AG04450 (cell line): ENCODE measurements around the gene VPS41. TPM values are rescaled to one million over a fixed set of nuclear protein-coding genes. Genes with fewer than 3 reads are reported as not detected.

Experiments
- CTCF ChIA-PET: fragments of 300-600, 350-600 bp; formaldehyde crosslinking; extraction: SDS; loops from one replicate; lab custom pipeline; 2022; ENCODE audit warnings: antibody characterized with exemption, inconsistent platforms; lab: Charles Lee
- POLR2A ChIA-PET: fragments of 350-600 bp; formaldehyde crosslinking; extraction: SDS; loops from one replicate; lab custom pipeline; 2021; ENCODE audit warnings: antibody characterized with exemption, inconsistent platforms; lab: Yijun Ruan, JAX
- DNase-seq: peaks from one replicate; pipeline ENCODE4 v3.0.0-alpha.2; 2011; ENCODE audit warnings: low read depth, low spot score
- H3K27ac ChIP-seq: one replicate; pipeline ENCODE4 v1.5.1; 2012; ENCODE audit warnings: low read depth, low read length, control low read depth
- H3K27me3 ChIP-seq: one replicate; pipeline ENCODE4 v1.6.0; 2012; ENCODE audit warnings: low read length; ENCODE audit not compliant: control insufficient read depth, insufficient read depth
- H3K4me3 ChIP-seq: 2 replicates; pipeline ENCODE4 v1.5.1; 2011; ENCODE audit warnings: mild to moderate bottlenecking, low read depth, low read length, control low read depth
- H3K9me3 ChIP-seq: 2 replicates; pipeline ENCODE4 v1.5.1; 2012; ENCODE audit warnings: low read length; ENCODE audit not compliant: control insufficient read depth, insufficient read depth
- polyA plus RNA-seq: library from polyadenylated mRNA; depleted of rRNA; stranded (reverse); fragments of >200 nt; gene quantifications from 2 replicates; pipeline ENCODE4 v1.2.3, GENCODE V29; 2011
- TF ChIP-seq, protein P1 (sequence below): IDR thresholded peaks from 2 replicates; pipeline ENCODE4 v1.5.1; 2011; ENCODE audit warnings: low read depth, low read length, control low read depth, inconsistent platforms

Gene VPS41
- polyA plus RNA-seq, 1 experiment: 67.1 TPM

DNA sequence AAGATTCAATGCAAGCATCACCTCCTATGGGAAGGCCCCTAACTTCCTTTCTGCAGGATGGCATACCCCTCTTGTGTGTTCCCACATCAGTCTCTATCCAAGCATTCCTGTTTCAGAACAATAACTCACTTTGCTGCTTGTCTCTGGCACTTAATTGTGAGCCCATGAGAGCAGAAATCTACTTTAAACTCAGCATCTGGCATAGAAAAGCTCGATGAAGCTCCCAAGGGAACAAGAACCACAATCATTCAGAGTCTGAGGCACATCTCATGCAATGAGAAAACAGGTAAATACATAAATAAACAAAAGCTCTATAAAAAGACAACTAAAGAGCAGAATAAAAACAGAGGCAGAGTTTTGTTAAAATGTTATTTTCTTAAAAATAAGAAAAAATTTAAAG, 66.2 kb downstream of the VPS41 start:
- CTCF ChIA-PET: no interaction called here
- H3K27ac ChIP-seq: no peak overlapping the region
- POLR2A ChIA-PET: no interaction called here
- no peaks in the 10 kb centered on the region for H3K9me3 ChIP-seq
- no peak overlapping the region for H3K4me3 ChIP-seq
- DNase-seq: no peak
- TF ChIP-seq, protein P1, sequence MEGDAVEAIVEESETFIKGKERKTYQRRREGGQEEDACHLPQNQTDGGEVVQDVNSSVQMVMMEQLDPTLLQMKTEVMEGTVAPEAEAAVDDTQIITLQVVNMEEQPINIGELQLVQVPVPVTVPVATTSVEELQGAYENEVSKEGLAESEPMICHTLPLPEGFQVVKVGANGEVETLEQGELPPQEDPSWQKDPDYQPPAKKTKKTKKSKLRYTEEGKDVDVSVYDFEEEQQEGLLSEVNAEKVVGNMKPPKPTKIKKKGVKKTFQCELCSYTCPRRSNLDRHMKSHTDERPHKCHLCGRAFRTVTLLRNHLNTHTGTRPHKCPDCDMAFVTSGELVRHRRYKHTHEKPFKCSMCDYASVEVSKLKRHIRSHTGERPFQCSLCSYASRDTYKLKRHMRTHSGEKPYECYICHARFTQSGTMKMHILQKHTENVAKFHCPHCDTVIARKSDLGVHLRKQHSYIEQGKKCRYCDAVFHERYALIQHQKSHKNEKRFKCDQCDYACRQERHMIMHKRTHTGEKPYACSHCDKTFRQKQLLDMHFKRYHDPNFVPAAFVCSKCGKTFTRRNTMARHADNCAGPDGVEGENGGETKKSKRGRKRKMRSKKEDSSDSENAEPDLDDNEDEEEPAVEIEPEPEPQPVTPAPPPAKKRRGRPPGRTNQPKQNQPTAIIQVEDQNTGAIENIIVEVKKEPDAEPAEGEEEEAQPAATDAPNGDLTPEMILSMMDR: no peak
- H3K27me3 ChIP-seq: no peaks in the 10 kb centered on the region

DNA sequence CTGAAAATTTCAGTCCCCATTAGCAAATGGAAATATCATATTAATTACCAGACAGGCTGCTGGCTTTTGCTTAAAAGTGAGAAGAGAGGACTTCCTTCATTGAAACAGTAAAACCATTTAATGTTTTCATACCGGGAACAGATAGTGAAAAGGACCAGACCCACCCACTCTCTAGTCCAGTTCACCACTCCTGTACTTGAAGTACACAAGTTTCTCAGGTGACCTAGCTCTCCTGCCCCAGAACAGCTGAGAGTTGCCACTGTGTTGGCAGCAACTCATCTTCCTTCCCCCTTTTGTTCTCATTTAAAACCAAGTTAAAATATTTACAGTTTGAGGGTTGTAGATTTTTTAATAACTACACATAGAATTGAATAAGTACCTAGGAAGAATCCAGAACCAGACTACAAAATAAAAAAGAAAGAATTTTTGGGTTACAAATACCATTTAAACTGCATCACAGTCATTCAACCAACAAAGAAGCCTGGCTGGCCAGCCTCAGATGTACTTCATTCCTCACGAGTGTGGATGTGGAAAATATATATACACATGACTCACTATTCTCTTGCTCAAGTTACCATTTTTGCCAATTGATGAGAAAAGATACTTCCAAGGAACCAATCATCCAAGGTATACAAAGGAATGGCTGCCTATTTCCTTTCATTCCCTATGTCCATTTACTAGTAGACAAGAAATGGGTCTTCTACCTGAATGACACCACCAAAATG, 68.1 kb downstream of the VPS41 start:
- ChIA-PET CTCF (no interaction called here), POLR2A (no interaction called here)
- H3K27me3 ChIP-seq: no peaks in the 10 kb centered on the region
- H3K27ac ChIP-seq: peak overlapping the region; percentile 96
- peak; percentile 79 for DNase-seq
- TF ChIP-seq, protein P1: no peak
- H3K4me3 ChIP-seq: no peak overlapping the region; the same call in 1 of the 2 replicates
- H3K9me3 ChIP-seq: no peaks in the 10 kb centered on the region

DNA sequence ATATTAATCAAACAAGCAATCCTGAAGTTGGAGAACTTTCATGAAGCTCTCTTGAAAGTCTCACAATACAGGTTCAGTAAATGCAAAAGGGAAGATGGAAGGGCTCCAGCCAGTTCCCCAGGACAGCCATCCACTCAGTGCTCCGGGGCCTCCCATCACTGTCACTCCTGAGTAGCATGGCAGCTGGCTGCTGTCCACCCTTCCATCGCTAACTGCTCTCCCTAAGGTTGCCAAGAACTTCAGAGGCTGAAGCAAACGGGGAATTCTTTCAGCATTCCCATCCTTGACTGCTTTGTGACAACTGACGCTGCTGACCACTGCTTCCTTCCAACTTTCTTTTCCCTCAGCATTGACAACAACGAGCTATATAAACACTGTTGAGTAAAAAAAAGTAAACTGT, 69.1 kb downstream of the VPS41 start:
- no peak for DNase-seq
- Histone ChIP-seq H3K9me3 (no peaks in the 10 kb centered on the region), H3K27me3 (no peaks in the 10 kb centered on the region), H3K4me3 (no peak overlapping the region), H3K27ac (no peak overlapping the region)
- POLR2A ChIA-PET: no interaction called here
- CTCF ChIA-PET: interaction anchor here (0.6 to 0.8 kb wide), 2 partner anchors 94 to 1658 kb away, joined by 3 read pairs; no protein-coding TSS in a partner anchor
- TF ChIP-seq, protein P1: no peak

DNA sequence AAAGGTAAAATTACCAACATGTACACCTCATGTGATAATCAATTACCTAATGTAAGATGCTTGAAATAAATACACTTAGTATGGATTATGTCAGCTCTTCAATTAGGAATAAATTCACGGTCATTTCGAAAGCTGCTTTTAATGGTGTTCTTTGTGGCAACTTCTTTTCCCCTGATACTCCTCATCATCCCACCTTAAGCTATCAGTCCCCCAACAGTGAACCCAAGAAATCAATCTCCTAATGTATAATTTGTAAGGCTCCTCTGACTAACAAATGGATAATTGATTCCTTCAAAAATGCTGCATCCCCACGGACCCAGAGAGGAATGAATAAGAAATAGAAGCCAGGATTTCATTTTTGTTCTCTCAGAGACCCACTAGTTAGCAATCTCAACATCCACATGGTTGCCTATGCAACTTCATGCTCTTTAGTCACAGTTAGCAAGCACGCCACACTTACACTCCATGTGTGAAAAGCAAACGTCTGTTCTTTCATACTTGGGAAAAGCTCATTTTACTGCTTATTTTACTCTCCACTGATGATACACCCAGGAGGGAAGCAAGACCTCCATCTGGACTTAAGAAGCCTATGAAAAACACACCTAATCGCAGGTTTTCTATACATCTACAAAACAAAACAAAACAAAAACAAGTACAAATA, 70.1 kb downstream of the VPS41 start:
- POLR2A ChIA-PET: no interaction called here
- no peaks in the 10 kb centered on the region for H3K27me3 ChIP-seq
- CTCF ChIA-PET: interaction anchor here (0.6 kb wide), 1 partner anchor 711 kb away, joined by 3 read pairs; no protein-coding TSS in a partner anchor
- H3K4me3 ChIP-seq: no peak overlapping the region
- no peak overlapping the region for H3K27ac ChIP-seq
- DNase-seq: no peak
- TF ChIP-seq, protein P1: no peak
- no peaks in the 10 kb centered on the region for H3K9me3 ChIP-seq

DNA sequence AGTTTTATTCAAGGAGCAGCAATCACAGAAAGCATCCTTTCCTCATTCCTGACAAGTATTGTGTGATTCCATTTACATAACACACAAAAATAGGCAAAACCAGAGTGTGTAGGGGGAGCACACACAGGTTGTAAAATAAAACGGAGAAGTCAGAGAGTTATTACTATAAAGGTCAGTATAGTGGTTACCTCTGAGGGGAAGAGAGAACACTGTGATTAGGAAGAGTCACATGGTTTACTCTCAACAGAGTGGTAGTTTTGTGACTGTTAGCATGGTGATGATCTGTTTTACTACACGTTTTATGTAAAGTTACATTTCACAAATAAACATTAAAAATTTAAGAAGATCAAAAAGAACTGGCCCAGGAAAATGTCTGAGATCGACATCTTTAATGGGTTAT, 74.6 kb downstream of the VPS41 start:
- no peak for DNase-seq
- TF ChIP-seq, protein P1: no peak
- ChIA-PET POLR2A (no interaction called here), CTCF (no interaction called here)
- Histone ChIP-seq H3K27ac (no peak overlapping the region), H3K27me3 (no peaks in the 10 kb centered on the region), H3K4me3 (no peak overlapping the region), H3K9me3 (no peaks in the 10 kb centered on the region)
